Neural cell (in vitro differentiated cells): Measurements from ENCODE around the gene CHD2. TPM values are rescaled to one million over a fixed set of nuclear protein-coding genes. Genes with fewer than 3 reads are reported as not detected.
A peak's percentile ranks its signal among the peaks of the same experiment; 100 is the strongest.

ENCODE experiments used
- H2AFZ ChIP-seq: fragments of 200-600, 300-800 bp; sonication (generic), shearing (Covaris generic); 2 replicates; pipeline ENCODE4 v1.6.0; 2014; ENCODE audit warnings: low read depth, mild to moderate bottlenecking, antibody characterized with exemption, low read length, moderate library complexity
- H3F3A ChIP-seq: fragments of 200-600 bp; shearing (Covaris generic); 2 replicates; pipeline ENCODE4 v1.6.1; 2016; ENCODE audit warnings: mild to moderate bottlenecking, moderate library complexity, mixed read lengths, antibody characterized with exemption, low read length; ENCODE audit not compliant: insufficient read depth, poor library complexity, severe bottlenecking
- H3K27ac ChIP-seq: fragments of 200-600, 300-800 bp; sonication (generic), shearing (Covaris generic); 2 replicates; pipeline ENCODE4 v1.5.1; 2014; ENCODE audit warnings: mild to moderate bottlenecking, low read length, moderate library complexity
- H3K27me3 ChIP-seq: fragments of 300-800, 200-600 bp; sonication (generic), shearing (Covaris generic); 2 replicates; pipeline ENCODE4 v1.6.0; 2014; ENCODE audit warnings: mild to moderate bottlenecking, low read depth, low read length, moderate library complexity; ENCODE audit not compliant: insufficient read depth
- H3K36me3 ChIP-seq: fragments of 300-800, 200-600 bp; sonication (generic), shearing (Covaris generic); 2 replicates; pipeline ENCODE4 v1.5.1; 2014; ENCODE audit warnings: mild to moderate bottlenecking, antibody characterized with exemption, low read length, moderate library complexity; ENCODE audit not compliant: insufficient read depth
- H3K4me2 ChIP-seq: fragments of 300-800, 200-600 bp; sonication (generic), shearing (Covaris generic); 2 replicates; pipeline ENCODE4 v1.6.0; 2014; ENCODE audit warnings: mild to moderate bottlenecking, low read length
- H3K4me3 ChIP-seq: fragments of 300-800, 200-600 bp; sonication (generic), shearing (Covaris generic); 2 replicates; pipeline ENCODE4 v1.5.1; 2014; ENCODE audit warnings: mild to moderate bottlenecking, low read length, moderate library complexity
- H3K79me2 ChIP-seq: fragments of 200-600 bp; shearing (Covaris generic); replicated peaks from 2 replicates; pipeline ENCODE4 v1.6.0; 2014; ENCODE audit warnings: mild to moderate bottlenecking, low read length, moderate library complexity; ENCODE audit not compliant: insufficient read depth
- H3K9ac ChIP-seq: fragments of 300-800, 200-600 bp; sonication (generic), shearing (Covaris generic); 2 replicates; pipeline ENCODE4 v1.6.1; 2016; ENCODE audit warnings: mild to moderate bottlenecking, low read length, mixed read lengths
- H3K9me2 ChIP-seq: fragments of 200-600 bp; shearing (Covaris generic); 2 replicates; pipeline ENCODE4 v1.6.1; 2016; ENCODE audit warnings: mild to moderate bottlenecking, low read length, mixed read lengths; ENCODE audit not compliant: insufficient read depth
- H3K9me3 ChIP-seq: fragments of 200-600, 300-800 bp; sonication (generic), shearing (Covaris generic); 2 replicates; pipeline ENCODE4 v1.6.1; 2016; ENCODE audit warnings: mild to moderate bottlenecking, mixed run types, low read length, moderate library complexity, mixed read lengths
- H4K20me1 ChIP-seq: fragments of 200-600 bp; shearing (Covaris generic); 2 replicates; pipeline ENCODE4 v1.6.1; 2016; ENCODE audit warnings: mild to moderate bottlenecking, mixed run types; ENCODE audit not compliant: insufficient read depth
- CTCF ChIP-seq: fragments of 450-650 bp; IDR thresholded peaks from 2 replicates; pipeline ENCODE4 v1.5.1; 2014; ENCODE audit warnings: antibody characterized with exemption, mild to moderate bottlenecking, moderate library complexity; ENCODE audit not compliant: poor library complexity, severe bottlenecking
- EP300 ChIP-seq: fragments of 450-650 bp; conservative IDR thresholded peaks from 2 replicates; pipeline ENCODE4 v1.6.1; 2014; ENCODE audit warnings: antibody characterized with exemption, mild to moderate bottlenecking, moderate library complexity; ENCODE audit not compliant: poor library complexity, severe bottlenecking
- EZH2 ChIP-seq: fragments of 200-600, 300-800 bp; shearing (Covaris generic), sonication (generic); IDR thresholded peaks from 2 replicates; pipeline ENCODE4 v1.6.1; 2014; ENCODE audit warnings: antibody characterized with exemption, low read length, borderline replicate concordance, mild to moderate bottlenecking; ENCODE audit not compliant: insufficient read depth, poor library complexity, severe bottlenecking
- MXI1 ChIP-seq: fragments of 450-650 bp; conservative IDR thresholded peaks from 2 replicates; pipeline ENCODE4 v1.6.1; 2014; ENCODE audit warnings: antibody characterized with exemption, mild to moderate bottlenecking; ENCODE audit not compliant: poor library complexity, severe bottlenecking
- POLR2AphosphoS5 ChIP-seq: IDR thresholded peaks from 2 replicates; pipeline ENCODE4 v1.6.1; 2012
- RAD21 ChIP-seq: fragments of 450-650 bp; conservative IDR thresholded peaks from 2 replicates; pipeline ENCODE4 v1.6.1; 2014; ENCODE audit warnings: antibody characterized with exemption, mild to moderate bottlenecking, moderate library complexity
- REST ChIP-seq: IDR thresholded peaks from 2 replicates; pipeline ENCODE4 v1.6.1; 2012; ENCODE audit warnings: borderline replicate concordance
- SMC3 ChIP-seq: fragments of 450-650 bp; conservative IDR thresholded peaks from 2 replicates; pipeline ENCODE4 v1.6.1; 2014; ENCODE audit warnings: antibody characterized with exemption, mild to moderate bottlenecking, moderate library complexity; ENCODE audit not compliant: poor library complexity
- TAF1 ChIP-seq: IDR thresholded peaks from 2 replicates; pipeline ENCODE4 v1.6.1; 2012; ENCODE audit warnings: low read depth
- polyA plus RNA-seq: library from polyadenylated mRNA; depleted of rRNA; stranded (reverse); fragments of >200 nt; gene quantifications from 2 replicates; pipeline ENCODE4 v1.2.3, GENCODE V29; 2014

Gene CHD2
- polyA plus RNA-seq, 1 donor from 2014 or later: 113 TPM

GRCh38 chr15:92921215-92922131, 21.3 kb downstream of the CHD2 start:
- Histone ChIP-seq H3K27ac (peak overlapping the region; percentile 15), H3F3A (no peaks in the 10 kb centered on the region), H3K27me3 (no peaks in the 10 kb centered on the region), H4K20me1 (no peaks in the 10 kb centered on the region), H3K9me2 (no peaks in the 10 kb centered on the region), H3K4me2 (no peak overlapping the region), H3K4me3 (no peak overlapping the region), H3K79me2 (peaks cover 89% of the 10 kb centered on the region), H2AFZ (no peak overlapping the region), H3K9ac (no peak overlapping the region), H3K36me3 (peaks cover 15% of the 10 kb centered on the region), H3K9me3 (no peaks in the 10 kb centered on the region)
- TF ChIP-seq POLR2AphosphoS5 (no peak), SMC3 (no peak), REST (no peak), EZH2 (no peak), CTCF (no peak), TAF1 (no peak), RAD21 (no peak), EP300 (no peak), MXI1 (no peak)

- H3K9me2 ChIP-seq: no peaks in the 10 kb centered on the region
- H3K9me3 ChIP-seq: no peaks in the 10 kb centered on the region
- H3K27me3 ChIP-seq: no peaks in the 10 kb centered on the region
- no peaks in the 10 kb centered on the region for H3F3A ChIP-seq
- H2AFZ ChIP-seq: no peak overlapping the region
- peaks cover 89% of the 10 kb centered on the region for H3K79me2 ChIP-seq
- TF ChIP-seq RAD21 (no peak), CTCF (no peak), SMC3 (no peak), MXI1 (no peak), REST (no peak), EP300 (no peak), TAF1 (no peak), POLR2AphosphoS5 (no peak), EZH2 (no peak)
- no peak overlapping the region for H3K4me3 ChIP-seq
- H3K4me2 ChIP-seq: no peak overlapping the region
- peaks cover 19% of the 10 kb centered on the region for H3K36me3 ChIP-seq
- H4K20me1 ChIP-seq: no peaks in the 10 kb centered on the region
- H3K9ac ChIP-seq: no peak overlapping the region
- H3K27ac ChIP-seq: no peak overlapping the region
These were observed 22.4 kb downstream of the CHD2 start for GRCh38 chr15:92922418-92923002.
